Measurements from ENCODE around the gene MSH4.

MSH4 gene

GRCh38 chr1:75950176-75950575 lies 153.5 kb downstream of the MSH4 start:
- no peak for DNase-seq

- DNase-seq = no peak
Observed at GRCh38 chr1:75952016-75952415, 155.3 kb downstream of the MSH4 start.

- no peak for DNase-seq
Observed at GRCh38 chr1:75953461-75953860, 156.8 kb downstream of the MSH4 start.

GRCh38 chr1:75954586-75954985 lies 157.9 kb downstream of the MSH4 start:
- no peak for DNase-seq
